Esophagus muscularis mucosa (tissue), 4 donors: Measurements from ENCODE around the gene SCARF2. TPM values are rescaled to one million over a fixed set of nuclear protein-coding genes. Genes with fewer than 3 reads are reported as not detected.
"Not testable (repeated sequence)": the region's sequence is repeated elsewhere in the genome, so short reads cannot be mapped to it uniquely, and the experiment has no call there.

Experiments
- DNase-seq: peaks from one replicate; pipeline ENCODE4 v3.0.0-alpha.2; 2017; ENCODE audit errors: extremely low spot score
- H3K27ac ChIP-seq, 4 donors: fragments of 200-600 bp; sonication (generic); replicated peaks in 1 of 4; 1 replicate in 3 of 4; 2 replicates in 1 of 4; pipeline ENCODE4 v1.5.1; 2016 to 2019; ENCODE audit warnings: mild to moderate bottlenecking in 1 of 4
- H3K27me3 ChIP-seq, 4 donors: fragments of 200-600 bp; sonication (generic); one replicate each; pipeline versions ENCODE4 v1.5.1 to v1.6.0; 2016 to 2019
- H3K36me3 ChIP-seq, 4 donors: fragments of 200-600 bp; sonication (generic); one replicate each; pipeline ENCODE4 v1.5.1; 2016 to 2019
- H3K4me1 ChIP-seq, 4 donors: fragments of 200-600 bp; sonication (generic); one replicate each; pipeline ENCODE4 v1.5.1; 2016 to 2019
- H3K4me3 ChIP-seq, 4 donors: fragments of 200-600 bp; sonication (generic); 1 replicate in 2 of 4; 2 replicates in 2 of 4; pipeline ENCODE4 v1.5.1; 2016 to 2019; ENCODE audit warnings: mild to moderate bottlenecking in 4 of 4, moderate library complexity in 1 of 4
- H3K9me3 ChIP-seq, 4 donors: fragments of 200-600 bp; sonication (generic); 1 replicate in 3 of 4; 2 replicates in 1 of 4; pipeline ENCODE4 v1.5.1; 2016 to 2019
- EP300 ChIP-seq: sonication (generic); formaldehyde crosslinking; IDR thresholded peaks from one replicate; pipeline ENCODE4 v1.6.1; 2017; ENCODE audit warnings: antibody characterized with exemption
- POLR2A ChIP-seq: fragments of 450-650 bp; IDR thresholded peaks from one replicate; pipeline ENCODE4 v1.6.1; 2017; ENCODE audit warnings: antibody characterized with exemption, moderate library complexity, mild to moderate bottlenecking, low read depth
- POLR2AphosphoS5 ChIP-seq, 2 donors: sonication (generic); formaldehyde crosslinking; IDR thresholded peaks; one replicate each; pipeline ENCODE4 v1.6.1; 2017; ENCODE audit warnings: antibody characterized with exemption in 2 of 2
- WGBS: methylation state at CpG from one replicate; pipeline ENCODE4 v1.1.5; 2018; 5-methylcytosine and 5-hydroxymethylcytosine counted together
- intact Hi-C: fragments of 100-400 bp; cut with DNase I; formaldehyde crosslinking; loops from one replicate; pipeline ENCODE4 v1.15.1; 2023
- small RNA-seq, 3 donors: library from RNA; depleted of rRNA; stranded (forward); fragments of <200 nt; gene quantifications; one replicate each; pipeline ENCODE3, GENCODE V24; 2016
- total RNA-seq, 4 donors: library from RNA; depleted of rRNA; stranded (reverse); fragments of >200 nt; gene quantifications; one replicate each; pipeline versions ENCODE4 v1.1.0 to v1.2.1, GENCODE V29; 2016
- TF ChIP-seq, protein P1 (sequence below), 3 experiments: fragments of 200-600 bp in 2 of 3; fragments of 450-650 bp in 1 of 3; sonication (generic) in 2 of 3; IDR thresholded peaks; one replicate each; pipeline ENCODE4 v1.5.1; 2017 to 2019; ENCODE audit warnings: antibody characterized with exemption in 3 of 3, mild to moderate bottlenecking in 2 of 3, moderate library complexity in 1 of 3

The SCARF2 gene
- total RNA-seq, 4 donors from 2014 or later, result 14.5 to 31.6 (median 22.2) TPM

DNA sequence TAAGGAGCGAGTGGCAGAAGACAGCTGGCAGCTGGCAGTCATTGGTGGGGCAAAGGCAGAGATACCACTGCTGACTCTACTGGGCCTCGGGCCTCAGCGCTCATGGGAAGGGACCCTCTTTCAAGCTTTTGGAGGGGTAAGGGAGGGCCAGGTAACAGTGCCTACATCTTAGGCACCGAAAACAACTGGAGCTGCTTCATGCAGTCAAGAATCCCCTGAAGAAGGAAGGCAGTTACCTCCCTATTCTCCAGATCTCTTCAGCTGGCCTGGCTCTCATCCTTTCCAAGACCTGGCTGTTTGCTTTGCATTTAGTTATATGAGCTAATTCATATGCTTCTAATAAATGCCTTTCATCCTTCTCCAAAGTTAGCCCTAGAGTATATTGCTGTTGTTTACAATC is 59.5 kb downstream of the SCARF2 start:
- no peak for DNase-seq
- WGBS, result 85% methylated on average over 4 of the region's 4 CpGs
- TF ChIP-seq POLR2A (no peak), POLR2AphosphoS5 (IDR thresholded peaks at IDR 0.05) (no peak), EP300 (no peak)
- TF ChIP-seq, protein P1, sequence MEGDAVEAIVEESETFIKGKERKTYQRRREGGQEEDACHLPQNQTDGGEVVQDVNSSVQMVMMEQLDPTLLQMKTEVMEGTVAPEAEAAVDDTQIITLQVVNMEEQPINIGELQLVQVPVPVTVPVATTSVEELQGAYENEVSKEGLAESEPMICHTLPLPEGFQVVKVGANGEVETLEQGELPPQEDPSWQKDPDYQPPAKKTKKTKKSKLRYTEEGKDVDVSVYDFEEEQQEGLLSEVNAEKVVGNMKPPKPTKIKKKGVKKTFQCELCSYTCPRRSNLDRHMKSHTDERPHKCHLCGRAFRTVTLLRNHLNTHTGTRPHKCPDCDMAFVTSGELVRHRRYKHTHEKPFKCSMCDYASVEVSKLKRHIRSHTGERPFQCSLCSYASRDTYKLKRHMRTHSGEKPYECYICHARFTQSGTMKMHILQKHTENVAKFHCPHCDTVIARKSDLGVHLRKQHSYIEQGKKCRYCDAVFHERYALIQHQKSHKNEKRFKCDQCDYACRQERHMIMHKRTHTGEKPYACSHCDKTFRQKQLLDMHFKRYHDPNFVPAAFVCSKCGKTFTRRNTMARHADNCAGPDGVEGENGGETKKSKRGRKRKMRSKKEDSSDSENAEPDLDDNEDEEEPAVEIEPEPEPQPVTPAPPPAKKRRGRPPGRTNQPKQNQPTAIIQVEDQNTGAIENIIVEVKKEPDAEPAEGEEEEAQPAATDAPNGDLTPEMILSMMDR (IDR thresholded peaks at IDR 0.05), result no peak
- no peak overlapping the region for H3K27ac ChIP-seq
- no peaks in the 10 kb centered on the region for H3K36me3 ChIP-seq
- peaks cover 0 to under 1% (median 0%) of the 10 kb centered on the region in 4 donors for H3K27me3 ChIP-seq
- no peak overlapping the region for H3K4me3 ChIP-seq
- H3K4me1 ChIP-seq, result no peaks in the 10 kb centered on the region
- no peaks in the 10 kb centered on the region for H3K9me3 ChIP-seq
- intact Hi-C loops, result no loop called here

DNA sequence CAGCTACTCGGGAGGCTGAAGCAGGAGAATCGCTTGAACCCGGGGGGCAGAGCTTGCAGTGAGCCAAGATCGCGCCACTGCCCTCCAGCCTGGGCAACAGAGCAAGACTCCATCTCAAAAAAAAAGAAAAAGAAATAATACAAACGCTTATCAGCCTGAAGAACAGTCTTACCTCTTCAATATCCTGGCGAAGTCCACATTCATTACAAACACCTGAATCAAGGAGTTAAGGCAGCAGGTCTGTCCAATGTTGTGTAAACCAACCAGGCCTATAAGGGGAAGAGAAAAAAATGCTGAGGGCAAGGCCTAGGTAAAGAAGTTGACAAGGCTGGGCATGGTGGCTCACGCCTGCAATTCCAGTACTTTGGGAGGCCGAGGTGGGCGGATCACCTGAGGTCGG is 60.6 kb downstream of the SCARF2 start:
- H3K27ac ChIP-seq, intact Hi-C loops, H3K4me1 ChIP-seq, H3K4me3 ChIP-seq, H3K36me3 ChIP-seq, H3K9me3 ChIP-seq, DNase-seq, H3K27me3 ChIP-seq: not testable (repeated sequence)
- WGBS, result 93% methylated on average over 11 of the region's 11 CpGs

DNA sequence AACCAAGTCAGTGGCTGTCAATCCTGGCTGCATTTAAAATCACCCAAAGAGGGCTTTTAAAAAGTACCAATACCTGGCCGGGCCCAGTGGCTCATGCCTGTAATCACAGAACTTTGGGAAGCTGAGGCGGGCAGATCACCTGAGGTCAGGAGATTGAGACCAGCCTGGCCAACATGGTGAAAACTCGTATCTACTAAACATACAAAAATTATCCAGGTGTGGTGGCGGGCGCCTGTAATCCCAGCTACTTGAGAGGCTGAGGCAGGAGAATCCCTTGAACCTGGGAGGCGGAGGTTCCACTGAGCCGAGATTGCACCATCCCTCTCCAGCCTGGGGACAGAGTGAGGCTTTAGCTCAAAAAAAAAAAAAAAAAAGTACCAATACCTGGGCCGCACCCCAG is 61.3 kb downstream of the SCARF2 start:
- H3K4me1 ChIP-seq, H3K9me3 ChIP-seq, H3K27ac ChIP-seq, DNase-seq, H3K4me3 ChIP-seq, H3K36me3 ChIP-seq, intact Hi-C loops, H3K27me3 ChIP-seq: not testable (repeated sequence)
- 96% methylated on average over 8 of the region's 8 CpGs for WGBS

Small RNA genes lying within 50 kb of the gene (small RNA-seq; reads per million reads assigned to genes)
- gene RF00019, result 0 reads per million in 3 donors
- 0 reads per million in 3 donors for gene RN7SL812P
- 0 reads per million in 3 donors for gene RNU6-225P
- gene RNY1P9, result 0 to 0.08 (median 0) reads per million in 3 donors

Other genes starting within 250 kb of the SCARF2 start
- 1 to 10 TPM in 2 of 4 donors, not detected in 2; 1.8 to 2.2 TPM for gene RTN4R, start 169.5 kb downstream of the SCARF2 start, total RNA-seq
- gene DGCR6L, start 117.8 kb downstream of the SCARF2 start, total RNA-seq, result 10 to 100 TPM; 41.5 to 73.0 (median 52.9) TPM
- gene ZNF74, start 43.7 kb downstream of the SCARF2 start, total RNA-seq, result 10 to 100 TPM in 3 of 4 donors, 1 to 10 TPM in 1; 9.6 to 20.0 (median 15.0) TPM
- 10 to 100 TPM; 19.9 to 35.5 (median 27.3) TPM for gene KLHL22, start 58.0 kb upstream of the SCARF2 start, total RNA-seq
- gene MED15, start 69.8 kb upstream of the SCARF2 start, total RNA-seq, result 10 to 100 TPM; 34.0 to 54.1 (median 38.9) TPM